Heart right ventricle (tissue), 16 donors: ENCODE measurements around the gene KATNBL1. TPM values are rescaled to one million over a fixed set of nuclear protein-coding genes. Genes with fewer than 3 reads are reported as not detected.
A peak's percentile ranks its signal among the peaks of the same experiment; 100 is the strongest.

ENCODE experiments used
- ATAC-seq, 8 donors: fragments of 200-7000 bp; cut with Tn5 transposase; one replicate each; pipeline ENCODE4 v1.9.1; 2020; ENCODE audit warnings: mild to moderate bottlenecking in 8 of 8, moderate library complexity in 8 of 8, moderate number of reproducible peaks in 1 of 8
- DNase-seq, 2 donors: peaks; one replicate each; pipeline ENCODE4 v3.0.0-alpha.2; 2020
- H3K27ac ChIP-seq, 10 donors: fragments of 200-600 bp; sonication (generic) in 2 of 10; one replicate each; pipeline versions ENCODE4 v1.5.0 to v1.8.0; 2020 to 2022; ENCODE audit warnings: mild to moderate bottlenecking in 3 of 10
- H3K27me3 ChIP-seq, 7 donors: fragments of 200-600 bp; one replicate each; pipeline ENCODE4 v1.8.0; 2021 to 2022; ENCODE audit warnings: mild to moderate bottlenecking in 2 of 7
- H3K36me3 ChIP-seq, 9 donors: fragments of 200-600 bp; sonication (generic) in 1 of 9; one replicate each; pipeline versions ENCODE4 v1.5.0 to v1.8.0; 2020 to 2022; ENCODE audit warnings: mild to moderate bottlenecking in 2 of 9
- H3K4me1 ChIP-seq, 9 donors: fragments of 200-600 bp; sonication (generic) in 1 of 9; one replicate each; pipeline versions ENCODE4 v1.5.0 to v1.8.0; 2020 to 2022; ENCODE audit warnings: mild to moderate bottlenecking in 4 of 9
- H3K4me3 ChIP-seq, 10 donors: fragments of 200-600 bp; sonication (generic) in 2 of 10; one replicate each; pipeline versions ENCODE4 v1.5.0 to v1.8.0; 2020 to 2022; ENCODE audit warnings: mild to moderate bottlenecking in 7 of 10, moderate library complexity in 2 of 10
- H3K9me3 ChIP-seq, 11 donors: fragments of 200-600 bp in 10 of 11; sonication (generic) in 2 of 11; one replicate each; pipeline versions ENCODE4 v1.5.0 to v1.8.0; 2013 to 2022; ENCODE audit warnings: mild to moderate bottlenecking in 2 of 11, control low read depth in 1 of 11, moderate library complexity in 1 of 11
- WGBS, 2 donors: extraction: QIAGEN DNeasy Blood & Tissue Kit; methylation state at CpG; one replicate each; pipeline ENCODE4 v1.1.7; 2013; ENCODE audit warnings: inconsistent platforms in 1 of 2; 5-methylcytosine and 5-hydroxymethylcytosine counted together
- intact Hi-C, 10 donors: fragments of 100-400 bp; cut with DNase I; formaldehyde crosslinking; loops; one replicate each; pipeline versions ENCODE4 v1.11.1 to v1.14.2; 2022
- polyA plus RNA-seq, 2 donors: library from polyadenylated mRNA; stranded (reverse); fragments of 200-250 nt; gene quantifications; one replicate each; pipeline ENCODE4 v1.2.3, GENCODE V29; 2013
- total RNA-seq, 10 donors: library from RNA; stranded (reverse); fragmentation: NEBNext Ultra II Directional in 3 of 10; extraction: Animal tissue kit (Norgen Biotek cat#: 25700) in 3 of 10; gene quantifications; one replicate each; pipeline versions ENCODE4 v1.2.1 to v1.2.4, GENCODE V29; 2021 to 2023
- TF ChIP-seq, protein P1 (sequence below), 9 donors: fragments of 200-600 bp; sonication (generic) in 2 of 9; IDR thresholded peaks; one replicate each; pipeline versions ENCODE4 v1.5.0 to v1.8.0; 2021 to 2022; ENCODE audit warnings: antibody characterized with exemption in 9 of 9, mild to moderate bottlenecking in 5 of 9, moderate library complexity in 1 of 9
- donor health status: Arrhythmogenic right ventricular cardiomyopathy.
- donor health status: ischemic (EF 13 %, LVEDD 7.1; RV severe dilation, severe dysfunction).
- donor health status: healthy with polysubstance abuse.
- donor health status: DM: no; HTN: yes; CAD: no.
- donor health status: DM: no; HTN: no; CAD: no.
- donor health status: ischemic (EF 25% LVEDD 6.9; RV normal size, moderate dysfunction).
- donor health status: ischemic (EF 25% LVEDD 5.7; RV mildly dilated, moderate dysfunction).
- donor health status: healthy.
- donor health status: DM: yes; HTN: yes; CAD: no.
- donor health status: Ischemic cardiomyopathy.
- donor health status: ischemic (EF 35%, LVEDD 5.7; RV mildly dilated, moderate dysfunction).
- donor health status: nonischemic (EF 11% LVEDD 7.7; RV severe dilation, severe dysfunction).
- donor health status: DM: yes; HTN: yes; CAD: no.
- donor health status: PGD.
- donor health status: ischemic (EF 29% LVEDD 5.4; RV normal size, mild dysfunction).
- donor health status: nonischemic (EF 23%, LVEDD 6.1; RV moderate dilation, normal function).

KATNBL1 gene
- total and polyA plus RNA-seq, 12 donors, result 10.6 to 41.6 (median 17.4) TPM

DNA sequence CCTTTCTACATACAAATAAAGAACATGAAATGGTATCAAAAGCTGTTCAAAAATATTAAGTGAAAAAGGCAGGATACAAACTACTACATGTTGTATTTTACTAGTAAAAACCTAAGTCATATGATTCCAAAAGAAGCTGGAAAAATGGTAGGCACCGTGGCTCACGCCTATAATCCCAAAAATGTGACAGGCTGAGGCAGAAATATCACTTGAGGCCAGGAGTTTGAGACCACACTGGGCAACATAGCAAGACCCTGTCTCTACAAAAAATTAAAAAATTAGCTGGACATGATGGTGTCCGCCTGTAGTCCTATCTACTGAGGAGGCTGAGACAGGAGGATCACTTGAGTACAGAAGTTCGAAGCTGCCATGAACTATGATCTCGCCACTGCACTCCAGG, 110.0 kb downstream of the KATNBL1 start:
- TF ChIP-seq, protein P1, sequence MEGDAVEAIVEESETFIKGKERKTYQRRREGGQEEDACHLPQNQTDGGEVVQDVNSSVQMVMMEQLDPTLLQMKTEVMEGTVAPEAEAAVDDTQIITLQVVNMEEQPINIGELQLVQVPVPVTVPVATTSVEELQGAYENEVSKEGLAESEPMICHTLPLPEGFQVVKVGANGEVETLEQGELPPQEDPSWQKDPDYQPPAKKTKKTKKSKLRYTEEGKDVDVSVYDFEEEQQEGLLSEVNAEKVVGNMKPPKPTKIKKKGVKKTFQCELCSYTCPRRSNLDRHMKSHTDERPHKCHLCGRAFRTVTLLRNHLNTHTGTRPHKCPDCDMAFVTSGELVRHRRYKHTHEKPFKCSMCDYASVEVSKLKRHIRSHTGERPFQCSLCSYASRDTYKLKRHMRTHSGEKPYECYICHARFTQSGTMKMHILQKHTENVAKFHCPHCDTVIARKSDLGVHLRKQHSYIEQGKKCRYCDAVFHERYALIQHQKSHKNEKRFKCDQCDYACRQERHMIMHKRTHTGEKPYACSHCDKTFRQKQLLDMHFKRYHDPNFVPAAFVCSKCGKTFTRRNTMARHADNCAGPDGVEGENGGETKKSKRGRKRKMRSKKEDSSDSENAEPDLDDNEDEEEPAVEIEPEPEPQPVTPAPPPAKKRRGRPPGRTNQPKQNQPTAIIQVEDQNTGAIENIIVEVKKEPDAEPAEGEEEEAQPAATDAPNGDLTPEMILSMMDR (IDR thresholded peaks at IDR 0.05), result no peak
- Histone ChIP-seq H3K4me1 (peaks cover 3 to 43% (median 31%) of the 10 kb centered on the region in 9 donors), H3K27me3 (no peaks in the 10 kb centered on the region), H3K36me3 (peaks cover 0 to 14% (median 3%) of the 10 kb centered on the region in 9 donors), H3K9me3 (peaks cover 0 to 4% (median 0%) of the 10 kb centered on the region in 11 donors), H3K4me3 (peak overlapping the region in 2 of 10 donors; percentile 96), H3K27ac (no peak overlapping the region)
- DNase-seq (no peak), ATAC-seq (no peak)
- intact Hi-C loops, result loop anchor here in 8 of 10 donors (2.0 to 10.0 kb wide), 8 partner anchors 38 to 267 kb away; partner anchors contain the start of genes LPCAT4 (in 4 of the 8), AVEN (in 1 of the 8), EMC4 (in 1 of the 8) and KATNBL1 (in 1 of the 8)
- 97% methylated on average over 5 of the region's 5 CpGs for WGBS, 2 donors

Other genes starting within 250 kb of the KATNBL1 start
- not detected for gene CHRM5, start 241.6 kb downstream of the KATNBL1 start, total RNA-seq
- not detected for gene CHRM5, start 241.6 kb downstream of the KATNBL1 start, polyA plus RNA-seq
- 10 to 100 TPM; 14.6 to 30.6 (median 20.0) TPM for gene AVEN, start 170.9 kb downstream of the KATNBL1 start, total RNA-seq
- gene AVEN, start 170.9 kb downstream of the KATNBL1 start, polyA plus RNA-seq, result 10 to 100 TPM; 10.2 to 33.9 TPM
- gene EMC7, start 108.2 kb downstream of the KATNBL1 start, total RNA-seq, result 100 to 1,000 TPM in 1 of 10 donors, 10 to 100 TPM in 9; 49.9 to 110 (median 61.4) TPM
- 100 to 1,000 TPM in 1 of 2 donors, 10 to 100 TPM in 1; 49.4 to 150 TPM for gene EMC7, start 108.2 kb downstream of the KATNBL1 start, polyA plus RNA-seq
- gene PGBD4, start 108.0 kb downstream of the KATNBL1 start, total RNA-seq, result 1 to 10 TPM; 1.2 to 2.5 (median 1.9) TPM
- 1 to 10 TPM in 1 of 2 donors, under 1 TPM in 1; 0.39 to 1.1 TPM for gene PGBD4, start 108.0 kb downstream of the KATNBL1 start, polyA plus RNA-seq
- gene EMC4, start 14.9 kb upstream of the KATNBL1 start, total RNA-seq, result 100 to 1,000 TPM in 1 of 10 donors, 10 to 100 TPM in 9; 67.9 to 107 (median 80.9) TPM
- gene EMC4, start 14.9 kb upstream of the KATNBL1 start, polyA plus RNA-seq, result 100 to 1,000 TPM; 143 to 152 TPM
- 10 to 100 TPM; 20.0 to 33.6 (median 26.0) TPM for gene SLC12A6, start 127.7 kb upstream of the KATNBL1 start, total RNA-seq
- 1 to 10 TPM; 3.4 to 8.7 TPM for gene SLC12A6, start 127.7 kb upstream of the KATNBL1 start, polyA plus RNA-seq
- 100 to 1,000 TPM in 9 of 10 donors, 10 to 100 TPM in 1; 92.3 to 159 (median 119) TPM for gene NOP10, start 133.0 kb upstream of the KATNBL1 start, total RNA-seq
- gene NOP10, start 133.0 kb upstream of the KATNBL1 start, polyA plus RNA-seq, result 100 to 1,000 TPM; 101 to 410 TPM
- gene NUTM1, start 133.2 kb upstream of the KATNBL1 start, total RNA-seq, result not detected
- under 1 TPM in 1 of 2 donors, not detected in 1; under 0.01 TPM for gene NUTM1, start 133.2 kb upstream of the KATNBL1 start, polyA plus RNA-seq
- 100 to 1,000 TPM in 1 of 10 donors, 10 to 100 TPM in 9; 22.8 to 110 (median 50.6) TPM for gene LPCAT4, start 157.1 kb upstream of the KATNBL1 start, total RNA-seq
- 10 to 100 TPM; 15.1 to 95.8 TPM for gene LPCAT4, start 157.1 kb upstream of the KATNBL1 start, polyA plus RNA-seq
- 10 to 100 TPM in 7 of 10 donors, 1 to 10 TPM in 3; 7.6 to 20.5 (median 11.5) TPM for gene GOLGA8A, start 227.7 kb upstream of the KATNBL1 start, total RNA-seq
- gene GOLGA8A, start 227.7 kb upstream of the KATNBL1 start, polyA plus RNA-seq, result 10 to 100 TPM in 1 of 2 donors, 1 to 10 TPM in 1; 4.4 to 67.0 TPM